GM23248 (cell line): ENCODE results near the gene ADCK2. TPM values are rescaled to one million over a fixed set of nuclear protein-coding genes. Genes with fewer than 3 reads are reported as not detected.

Experiments
- DNase-seq: peaks from one replicate; pipeline ENCODE4 v3.0.0-alpha.2; 2015
- H2AFZ ChIP-seq: fragments of 200-600 bp; sonication (generic); 2 replicates; pipeline ENCODE4 v1.6.1; 2016; ENCODE audit warnings: antibody characterized with exemption
- H3F3A ChIP-seq: fragments of 200-600 bp; sonication (generic); 2 replicates; pipeline ENCODE4 v1.6.1; 2016; ENCODE audit warnings: mild to moderate bottlenecking, antibody characterized with exemption, mixed run types; ENCODE audit not compliant: insufficient read depth
- H3K27ac ChIP-seq: fragments of 200-600 bp; sonication (generic); 2 replicates; pipeline ENCODE4 v1.5.1; 2016; ENCODE audit warnings: mild to moderate bottlenecking
- H3K27me3 ChIP-seq: fragments of 200-600 bp; sonication (generic); replicated peaks from 2 replicates; pipeline ENCODE4 v1.6.1; 2016; ENCODE audit warnings: mild to moderate bottlenecking; ENCODE audit not compliant: insufficient read depth
- H3K36me3 ChIP-seq: fragments of 200-600 bp; sonication (generic); 2 replicates; pipeline ENCODE4 v1.6.1; 2016; ENCODE audit warnings: low read depth, mild to moderate bottlenecking
- H3K4me1 ChIP-seq: fragments of 200-600 bp; sonication (generic); 2 replicates; pipeline ENCODE4 v1.6.1; 2016; ENCODE audit warnings: mild to moderate bottlenecking; ENCODE audit not compliant: insufficient read depth
- H3K4me2 ChIP-seq: fragments of 200-600 bp; sonication (generic); one replicate; pipeline ENCODE4 v1.6.1; 2016; ENCODE audit warnings: mild to moderate bottlenecking; ENCODE audit not compliant: unreplicated experiment
- H3K4me3 ChIP-seq: fragments of 200-600 bp; sonication (generic); 2 replicates; pipeline ENCODE4 v1.5.1; 2016; ENCODE audit warnings: mild to moderate bottlenecking
- H3K79me2 ChIP-seq: fragments of 200-600 bp; sonication (generic); 2 replicates; pipeline ENCODE4 v1.6.1; 2016; ENCODE audit warnings: mild to moderate bottlenecking; ENCODE audit not compliant: insufficient read depth
- H3K9ac ChIP-seq: fragments of 200-600 bp; sonication (generic); 2 replicates; pipeline ENCODE4 v1.6.1; 2016; ENCODE audit warnings: mild to moderate bottlenecking
- H3K9me2 ChIP-seq: fragments of 200-600 bp; sonication (generic); 2 replicates; pipeline ENCODE4 v1.6.1; 2016; ENCODE audit warnings: mixed run types, mild to moderate bottlenecking, moderate library complexity; ENCODE audit not compliant: insufficient read depth
- H3K9me3 ChIP-seq: fragments of 200-600 bp; sonication (generic); one replicate; pipeline ENCODE4 v1.6.1; 2017; ENCODE audit warnings: low read depth
- H4K20me1 ChIP-seq: fragments of 200-600 bp; sonication (generic); 2 replicates; pipeline ENCODE4 v1.6.0; 2016; ENCODE audit not compliant: insufficient read depth
- EZH2 ChIP-seq: fragments of 200-600 bp; sonication (generic); IDR thresholded peaks from 2 replicates; pipeline ENCODE4 v1.6.1; 2018; ENCODE audit warnings: antibody characterized with exemption, mild to moderate bottlenecking; ENCODE audit not compliant: insufficient read depth, poor library complexity, severe bottlenecking
- EZH2phosphoT487 ChIP-seq: fragments of 200-600 bp; sonication (generic); IDR thresholded peaks from 2 replicates; pipeline ENCODE4 v1.6.1; 2018; ENCODE audit warnings: antibody characterized with exemption, moderate library complexity, mild to moderate bottlenecking, low read depth; ENCODE audit not compliant: insufficient read depth
- WGBS, 2 experiments: methylation state at CpG; one replicate each; pipeline ENCODE4 v1.1.6; 2015 to 2017; ENCODE audit warnings: low lambda C conversion rate in 2 of 2, low coverage in 1 of 2; ENCODE audit errors: missing lambda C conversion rate in 2 of 2; 5-methylcytosine and 5-hydroxymethylcytosine counted together
- in situ Hi-C: fragments of 300-500 bp; cut with MboI; formaldehyde crosslinking; loops from 2 replicates; pipeline ENCODE4 v1.15.0; 2020
- polyA plus RNA-seq: library from polyadenylated mRNA; unstranded; fragments of >200 nt; fragmentation: Nextera tagmentation; extraction: Ambion mirVana; gene quantifications from 2 replicates; pipeline ENCODE4 v1.2.1, GENCODE V29; 2016
- total RNA-seq: library from RNA; depleted of rRNA; stranded (reverse); fragments of >200 nt; shearing (Covaris generic); gene quantifications from 2 replicates; pipeline ENCODE4 v1.2.3, GENCODE V29; 2014

ADCK2 gene
- total and polyA plus RNA-seq, 2 experiments from 2014 or later = 10.0 to 27.1 TPM

DNA sequence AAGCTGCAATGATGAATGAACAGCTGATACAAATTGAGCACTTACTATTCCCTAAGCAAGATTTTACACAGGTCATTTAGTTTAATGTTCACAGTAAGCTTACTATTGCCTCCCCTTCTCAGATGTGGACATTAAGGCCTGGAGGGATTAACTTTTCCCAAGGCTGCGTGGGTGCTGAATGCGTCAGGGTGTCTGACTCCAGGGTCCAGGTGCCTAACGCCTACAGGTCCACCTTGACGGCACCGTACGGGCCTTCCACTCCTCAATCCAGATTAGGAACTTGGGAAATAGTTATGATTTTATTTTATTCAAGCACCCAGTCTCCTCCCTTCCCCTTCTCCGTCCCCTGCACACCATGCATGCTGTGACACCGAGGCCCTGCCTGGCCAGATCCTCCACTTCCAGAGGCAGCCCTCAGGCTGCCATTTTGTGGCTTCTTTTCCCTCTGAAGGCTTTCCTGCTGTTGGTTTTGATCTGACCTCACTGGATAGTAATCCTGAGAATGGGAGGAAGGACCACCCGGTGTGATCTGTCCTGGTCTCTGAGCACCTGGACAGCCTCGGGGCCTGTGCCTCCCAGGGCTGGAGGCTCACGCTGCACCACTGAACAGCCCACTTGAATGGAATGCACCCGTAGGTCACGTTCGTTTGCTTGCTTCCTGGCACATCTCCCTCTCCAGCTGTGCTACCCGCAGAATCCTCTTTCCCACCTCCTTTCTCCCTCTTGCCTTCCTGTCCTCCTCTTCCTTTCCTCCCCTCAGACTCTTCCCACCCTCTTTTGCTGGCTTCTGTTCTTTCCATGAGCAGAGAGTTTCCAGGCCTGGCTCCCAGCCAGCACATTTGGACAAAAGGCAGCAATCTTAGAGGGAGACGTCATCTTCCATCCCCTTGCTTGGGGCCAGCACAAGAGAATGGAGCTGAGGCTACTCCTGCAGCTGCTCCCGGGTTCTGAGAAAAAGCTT is 46.6 kb upstream of the ADCK2 start:
- Histone ChIP-seq H3K9me3 (no peaks in the 10 kb centered on the region), H3K4me1 (peaks cover 26% of the 10 kb centered on the region), H3K36me3 (no peaks in the 10 kb centered on the region), H3K9me2 (no peaks in the 10 kb centered on the region), H3K79me2 (no peaks in the 10 kb centered on the region), H3K27ac (peak overlapping the region; percentile 62), H3K4me3 (0 out of 2 replicates have a peak overlapping the region, but pooled peaks have one; percentile 6), H4K20me1 (no peaks in the 10 kb centered on the region), H3F3A (peaks cover 20% of the 10 kb centered on the region), H2AFZ (peak overlapping the region; percentile 52), H3K4me2 (peak overlapping the region; percentile 39), H3K27me3 (no peaks in the 10 kb centered on the region), H3K9ac (peak overlapping the region; percentile 7; the same call in 1 of the 2 replicates)
- WGBS, 2 experiments = 36 to 37% methylated on average over 17 of the region's 17 CpGs
- in situ Hi-C loops = no loop called here
- no peak for TF ChIP-seq EZH2phosphoT487
- no peak for TF ChIP-seq EZH2
- peak; percentile 88 for DNase-seq

GRCh38 chr7:140631021-140631420 is 41.7 kb upstream of the ADCK2 start:
- H3K36me3 ChIP-seq = no peaks in the 10 kb centered on the region
- H3K9me3 ChIP-seq = no peaks in the 10 kb centered on the region
- peaks cover 15% of the 10 kb centered on the region for H3K4me1 ChIP-seq
- no peaks in the 10 kb centered on the region for H3K9me2 ChIP-seq
- H3K9ac ChIP-seq = no peak overlapping the region
- WGBS, 2 experiments = 41 to 42% methylated on average over 6 of the region's 6 CpGs
- DNase-seq = no peak
- H4K20me1 ChIP-seq = no peaks in the 10 kb centered on the region
- H3K79me2 ChIP-seq = no peaks in the 10 kb centered on the region
- H3F3A ChIP-seq = peaks cover 2% of the 10 kb centered on the region
- no peak overlapping the region for H3K4me2 ChIP-seq
- H3K27me3 ChIP-seq = no peaks in the 10 kb centered on the region
- H3K27ac ChIP-seq = no peak overlapping the region
- in situ Hi-C loops = loop anchor here (10.0 kb wide), 1 partner anchor 106 kb away; no protein-coding TSS in a partner anchor
- TF ChIP-seq EZH2phosphoT487 = no peak
- TF ChIP-seq EZH2 = no peak
- no peak overlapping the region for H2AFZ ChIP-seq
- no peak overlapping the region for H3K4me3 ChIP-seq

GRCh38 chr7:140631602-140632001 is 41.1 kb upstream of the ADCK2 start:
- Histone ChIP-seq H3K79me2 (no peaks in the 10 kb centered on the region), H3K4me1 (peaks cover 9% of the 10 kb centered on the region), H3K9ac (peak overlapping the region; percentile 21; the same call in 1 of the 2 replicates), H3F3A (no peaks in the 10 kb centered on the region), H3K27me3 (no peaks in the 10 kb centered on the region), H3K36me3 (no peaks in the 10 kb centered on the region), H3K27ac (no peak overlapping the region), H4K20me1 (no peaks in the 10 kb centered on the region), H3K4me3 (no peak overlapping the region), H3K9me2 (no peaks in the 10 kb centered on the region), H2AFZ (peak overlapping the region; percentile 41; the same call in 1 of the 2 replicates), H3K9me3 (no peaks in the 10 kb centered on the region), H3K4me2 (peak overlapping the region; percentile 35)
- peak; percentile 54 for DNase-seq
- TF ChIP-seq EZH2 = no peak
- no peak for TF ChIP-seq EZH2phosphoT487
- in situ Hi-C loops = loop anchor here (10.0 kb wide), 1 partner anchor 107 kb away; no protein-coding TSS in a partner anchor
- WGBS, 2 experiments = 10 to 12% methylated on average over 7 of the region's 7 CpGs

GRCh38 chr7:140635345-140635744 is 37.4 kb upstream of the ADCK2 start:
- Histone ChIP-seq H3K9me2 (no peaks in the 10 kb centered on the region), H3K79me2 (no peaks in the 10 kb centered on the region), H4K20me1 (no peaks in the 10 kb centered on the region), H3K9me3 (no peaks in the 10 kb centered on the region), H3K36me3 (no peaks in the 10 kb centered on the region), H3K27me3 (no peaks in the 10 kb centered on the region), H2AFZ (no peak overlapping the region), H3K4me2 (no peak overlapping the region), H3K4me1 (peaks cover 27% of the 10 kb centered on the region), H3K27ac (no peak overlapping the region), H3K9ac (no peak overlapping the region), H3K4me3 (no peak overlapping the region), H3F3A (peaks cover 14% of the 10 kb centered on the region; the same call in 1 of the 2 replicates)
- WGBS, 2 experiments = 82 to 84% methylated on average over 5 of the region's 5 CpGs
- no peak for DNase-seq
- TF ChIP-seq EZH2phosphoT487 = no peak
- no peak for TF ChIP-seq EZH2
- in situ Hi-C loops = loop anchor here (10.0 kb wide), 1 partner anchor 111 kb away; no protein-coding TSS in a partner anchor
